Naive B cell (primary cell): ENCODE data around the gene HNMT. TPM values are rescaled to one million over a fixed set of nuclear protein-coding genes. Genes with fewer than 3 reads are reported as not detected.

Source experiments
- ATAC-seq, 2 donors: fragments of 150-1000 bp; cut with Tn5 transposase; 2 replicates each; pipeline ENCODE4 v1.10.0; 2021; ENCODE audit warnings: low read depth in 2 of 2, mild to moderate bottlenecking in 2 of 2, moderate library complexity in 2 of 2
- DNase-seq: peaks from one replicate; pipeline ENCODE4 v3.0.0; 2022
- H3K27ac Mint-ChIP-seq, 6 donors: one replicate each; pipeline ENCODE4 v1.8.0; 2020 to 2022; ENCODE audit warnings: mild to moderate bottlenecking in 6 of 6, mixed read lengths in 6 of 6, moderate library complexity in 5 of 6, inconsistent platforms in 2 of 6
- H3K27me3 Mint-ChIP-seq, 3 donors: one replicate each; pipeline ENCODE4 v1.8.0; 2021 to 2022; ENCODE audit warnings: mixed read lengths in 3 of 3, mild to moderate bottlenecking in 1 of 3
- H3K36me3 Mint-ChIP-seq, 2 donors: one replicate each; pipeline ENCODE4 v1.8.0; 2020 to 2022; ENCODE audit warnings: mixed read lengths in 2 of 2, inconsistent platforms in 1 of 2, mild to moderate bottlenecking in 1 of 2
- H3K4me1 Mint-ChIP-seq, 3 donors: one replicate each; pipeline ENCODE4 v1.8.0; 2020 to 2022; ENCODE audit warnings: mixed read lengths in 3 of 3, inconsistent platforms in 1 of 3, mild to moderate bottlenecking in 1 of 3, moderate library complexity in 1 of 3
- H3K4me3 Mint-ChIP-seq, 8 donors: one replicate each; pipeline ENCODE4 v1.8.0; 2020 to 2022; ENCODE audit warnings: mild to moderate bottlenecking in 8 of 8, mixed read lengths in 8 of 8, moderate library complexity in 8 of 8, inconsistent platforms in 2 of 8
- H3K9me3 Mint-ChIP-seq, 7 donors: one replicate each; pipeline ENCODE4 v1.8.0; 2020 to 2022; ENCODE audit warnings: mixed read lengths in 7 of 7, mild to moderate bottlenecking in 5 of 7, inconsistent platforms in 2 of 7, moderate library complexity in 1 of 7
- polyA plus RNA-seq, 6 donors: library from polyadenylated mRNA; unstranded; fragments of 300-500 nt; fragmentation: Illumina TruSeq; gene quantifications; one replicate each; pipeline ENCODE4 v1.2.3, GENCODE V29; 2021; ENCODE audit warnings: low read depth in 6 of 6

HNMT gene
- polyA plus RNA-seq, 6 donors from 2014 or later, result 0.17 to 0.97 TPM; not detected in 4

DNA sequence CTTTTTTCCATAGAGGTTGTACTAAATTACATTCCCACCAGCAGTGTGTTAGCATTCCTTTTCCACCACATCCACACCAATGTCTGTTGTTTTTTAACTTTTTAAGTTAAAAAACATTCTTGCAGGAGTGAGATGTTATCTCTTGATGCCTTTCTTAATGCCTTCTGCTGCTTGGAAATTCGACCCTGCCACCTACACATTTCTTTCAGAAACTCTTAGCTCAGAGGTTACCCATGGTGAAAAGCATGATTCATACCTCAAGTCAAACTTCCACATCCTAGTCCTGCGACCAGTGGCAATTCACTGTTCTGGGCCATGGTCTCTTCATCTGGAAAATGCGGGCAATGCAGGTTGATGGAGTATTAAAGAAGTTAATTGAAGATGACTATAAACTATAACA, 12.7 kb upstream of the HNMT start:
- Mint-ChIP-seq H3K27me3 (no peaks in the 10 kb centered on the region), H3K9me3 (no peaks in the 10 kb centered on the region), H3K27ac (no peak overlapping the region), H3K4me1 (no peaks in the 10 kb centered on the region), H3K36me3 (no peaks in the 10 kb centered on the region), H3K4me3 (no peak overlapping the region)
- ATAC-seq (no peak), DNase-seq (no peak)

DNA sequence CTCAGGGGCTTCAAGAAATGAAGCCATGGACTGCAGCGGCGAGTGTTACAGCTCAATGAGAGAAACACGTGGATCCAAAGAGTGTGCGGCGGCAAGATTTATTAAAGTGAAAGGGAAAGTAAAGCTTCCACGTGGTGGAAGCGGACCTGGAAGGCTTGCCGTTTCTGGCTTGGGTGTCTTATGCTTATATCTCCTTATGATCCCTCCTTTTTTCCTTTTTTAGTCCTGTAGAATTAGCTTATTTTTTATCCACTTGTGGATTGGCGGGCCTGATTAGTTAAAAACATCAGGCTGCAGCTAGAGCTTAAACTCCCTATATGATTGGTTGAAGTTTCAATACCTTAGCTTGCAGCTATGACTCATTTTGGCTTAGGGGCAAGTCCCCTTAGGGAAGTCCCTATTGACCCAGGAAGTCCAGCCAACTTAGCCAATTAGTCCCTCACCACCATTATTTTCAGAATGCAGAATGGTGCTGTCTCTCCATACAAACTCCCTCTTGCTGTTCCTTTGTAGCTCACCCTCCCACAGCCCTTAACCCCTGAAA, 11.6 kb upstream of the HNMT start:
- ATAC-seq (peak in 1 of 2 donors; percentile 59), DNase-seq (peak; percentile 5)
- Mint-ChIP-seq H3K4me3 (peak overlapping the region in 7 of 8 donors; percentile 21 to 87 (median 53)), H3K27ac (peak overlapping the region in 1 of 6 donors; percentile 72), H3K27me3 (peaks cover 0 to 5% (median 0%) of the 10 kb centered on the region in 3 donors), H3K4me1 (no peaks in the 10 kb centered on the region), H3K9me3 (no peaks in the 10 kb centered on the region), H3K36me3 (no peaks in the 10 kb centered on the region)

DNA sequence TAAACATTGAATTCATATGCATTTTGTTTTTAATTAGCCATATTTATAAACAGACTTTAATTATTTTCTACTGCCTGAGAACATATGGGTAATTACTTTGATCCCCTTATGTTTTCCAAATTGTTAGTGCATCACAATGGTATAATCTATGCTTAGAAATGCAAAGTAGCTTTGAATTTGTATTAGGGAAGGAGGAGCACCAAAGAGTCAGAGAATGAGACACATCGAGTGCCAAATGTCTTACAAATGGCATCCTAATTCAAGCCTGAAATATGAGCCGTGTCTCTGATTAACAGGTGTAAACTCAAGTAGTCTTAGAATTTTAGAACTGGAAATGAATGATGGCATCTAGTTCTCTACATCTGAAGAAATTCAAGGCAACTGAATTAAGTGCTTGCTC, 8.7 kb upstream of the HNMT start:
- no peak overlapping the region for H3K4me3 Mint-ChIP-seq
- H3K27me3 Mint-ChIP-seq, result peaks cover 6 to 7% (median 7%) of the 10 kb centered on the region in 3 donors
- no peak overlapping the region for H3K27ac Mint-ChIP-seq
- DNase-seq (no peak), ATAC-seq (no peak)
- peaks cover 0 to 2% (median 0%) of the 10 kb centered on the region in 7 donors for H3K9me3 Mint-ChIP-seq
- H3K4me1 Mint-ChIP-seq, result no peaks in the 10 kb centered on the region
- no peaks in the 10 kb centered on the region for H3K36me3 Mint-ChIP-seq

DNA sequence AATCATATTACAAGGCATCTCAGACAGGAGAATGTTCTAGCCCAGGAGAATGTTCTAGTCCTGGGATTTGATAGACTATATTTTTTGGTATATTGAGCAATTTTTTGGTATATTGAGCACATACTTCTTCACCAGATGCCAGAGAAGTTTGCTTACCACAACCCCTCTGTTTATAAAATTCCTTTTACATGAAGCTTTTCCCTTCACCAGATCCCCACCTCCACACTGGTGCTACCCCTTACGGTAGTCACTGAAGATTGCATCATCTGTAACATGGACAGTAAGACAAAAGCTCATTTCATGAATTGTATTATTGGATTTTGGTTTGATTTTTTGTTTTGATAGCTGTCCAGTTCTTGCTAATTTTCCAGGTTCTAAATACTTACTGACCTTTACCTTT, 7.2 kb upstream of the HNMT start:
- Mint-ChIP-seq H3K27me3 (peaks cover 6 to 7% (median 7%) of the 10 kb centered on the region in 3 donors), H3K9me3 (peaks cover 0 to 3% (median 0%) of the 10 kb centered on the region in 7 donors), H3K4me3 (no peak overlapping the region), H3K36me3 (no peaks in the 10 kb centered on the region), H3K27ac (no peak overlapping the region), H3K4me1 (no peaks in the 10 kb centered on the region)
- DNase-seq, result no peak
- no peak for ATAC-seq

DNA sequence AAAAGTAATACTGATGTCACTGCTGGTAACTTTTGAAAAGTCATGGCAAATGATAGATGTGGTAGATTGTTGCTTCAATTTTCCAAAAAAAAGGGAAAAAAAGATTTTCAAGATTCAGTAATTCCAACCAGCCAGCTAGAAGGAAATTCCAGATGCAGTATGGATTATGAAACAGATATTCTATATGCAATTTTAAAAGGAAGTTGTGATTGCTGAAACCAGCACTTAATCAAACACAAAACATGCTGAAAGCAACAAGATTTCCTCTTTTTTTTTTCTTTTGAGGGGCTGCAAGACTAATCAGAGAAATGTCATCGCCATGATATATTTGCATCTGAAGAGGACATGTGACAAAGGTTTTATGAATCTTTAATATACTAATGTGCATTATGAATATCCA, 5.1 kb upstream of the HNMT start:
- no peak overlapping the region for H3K27ac Mint-ChIP-seq
- no peaks in the 10 kb centered on the region for H3K36me3 Mint-ChIP-seq
- no peak for ATAC-seq
- H3K4me1 Mint-ChIP-seq, result no peaks in the 10 kb centered on the region
- peaks cover 0 to 3% (median 0%) of the 10 kb centered on the region in 7 donors for H3K9me3 Mint-ChIP-seq
- DNase-seq, result no peak
- H3K27me3 Mint-ChIP-seq, result peaks cover 6 to 7% (median 7%) of the 10 kb centered on the region in 3 donors
- H3K4me3 Mint-ChIP-seq, result no peak overlapping the region

DNA sequence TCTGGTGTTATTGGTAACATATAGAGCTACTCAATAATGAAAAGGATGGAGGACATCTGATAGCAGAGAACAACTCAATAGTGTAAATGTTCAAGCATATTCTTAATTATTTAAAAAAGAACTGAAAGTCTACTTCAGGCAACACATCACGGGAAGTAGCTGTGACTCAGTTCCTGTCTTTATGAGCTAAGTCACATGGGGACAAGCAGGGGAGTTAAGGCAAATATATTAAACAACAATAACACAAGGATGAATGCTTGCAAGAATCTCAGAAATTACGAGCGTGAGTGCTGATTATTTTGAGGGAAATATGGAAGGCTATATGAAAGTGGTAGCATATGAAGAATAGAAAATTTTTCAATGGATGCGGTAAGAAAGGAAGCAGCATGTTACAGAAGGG, 4.0 kb upstream of the HNMT start:
- Mint-ChIP-seq H3K4me1 (no peaks in the 10 kb centered on the region), H3K9me3 (peaks cover 0 to 3% (median 0%) of the 10 kb centered on the region in 7 donors), H3K36me3 (no peaks in the 10 kb centered on the region), H3K27ac (no peak overlapping the region), H3K4me3 (no peak overlapping the region), H3K27me3 (peaks cover 6 to 7% (median 7%) of the 10 kb centered on the region in 3 donors)
- no peak for DNase-seq
- no peak for ATAC-seq

DNA sequence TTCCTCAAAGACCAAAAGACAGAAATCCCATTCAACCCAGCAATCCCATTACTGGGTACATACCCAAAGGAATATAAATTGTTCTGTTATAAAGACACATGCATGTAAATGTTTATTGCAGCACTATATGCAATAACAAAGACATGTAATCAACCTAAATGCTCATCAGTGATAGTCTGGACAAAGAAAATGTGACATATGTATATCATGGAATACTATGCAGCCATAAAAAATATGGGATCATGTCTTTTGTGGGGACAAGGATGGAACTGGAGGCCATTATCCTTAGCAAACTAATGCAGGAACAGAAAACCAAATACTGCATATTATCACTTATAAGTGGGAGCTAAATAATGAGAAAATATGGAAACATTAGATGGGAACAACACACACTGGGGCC, 2.7 kb upstream of the HNMT start:
- peaks cover 6 to 7% (median 7%) of the 10 kb centered on the region in 3 donors for H3K27me3 Mint-ChIP-seq
- H3K9me3 Mint-ChIP-seq, result peaks cover 0 to 3% (median 0%) of the 10 kb centered on the region in 7 donors
- no peak overlapping the region for H3K4me3 Mint-ChIP-seq
- H3K36me3 Mint-ChIP-seq, result no peaks in the 10 kb centered on the region
- DNase-seq (no peak), ATAC-seq (no peak)
- peak overlapping the region in 1 of 6 donors; percentile 45 for H3K27ac Mint-ChIP-seq
- H3K4me1 Mint-ChIP-seq, result no peaks in the 10 kb centered on the region

DNA sequence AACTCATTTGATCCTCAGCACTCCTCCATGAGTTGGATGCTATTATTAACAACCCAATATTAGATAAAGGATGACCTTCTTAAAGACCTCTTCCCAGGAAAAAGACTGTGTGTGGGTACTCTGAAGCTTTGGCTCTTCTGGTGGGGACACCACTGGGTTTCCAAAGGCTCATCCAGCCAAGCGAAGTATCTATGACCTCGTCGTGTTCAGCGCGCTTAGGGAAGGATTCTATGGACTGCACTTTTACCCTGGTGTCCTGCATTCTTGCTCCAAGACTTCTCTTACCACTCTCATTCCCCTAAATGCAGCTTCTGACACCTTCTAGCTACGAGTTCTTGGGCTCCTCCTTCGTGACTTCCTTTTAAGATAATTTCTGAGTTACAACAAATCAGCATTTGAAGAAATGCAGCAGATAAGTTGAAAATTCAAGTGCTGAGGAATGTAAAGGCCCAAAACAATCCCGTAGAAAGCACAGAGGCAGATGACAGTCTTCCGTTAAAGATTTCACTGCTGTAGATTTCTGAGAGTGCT, 673 bp upstream of the HNMT start:
- Mint-ChIP-seq H3K9me3 (peaks cover 0 to 3% (median 0%) of the 10 kb centered on the region in 7 donors), H3K36me3 (no peaks in the 10 kb centered on the region), H3K4me3 (no peak overlapping the region), H3K27me3 (peaks cover 0 to under 1% (median under 1%) of the 10 kb centered on the region in 3 donors), H3K4me1 (no peaks in the 10 kb centered on the region), H3K27ac (no peak overlapping the region)
- ATAC-seq (no peak), DNase-seq (no peak)

DNA sequence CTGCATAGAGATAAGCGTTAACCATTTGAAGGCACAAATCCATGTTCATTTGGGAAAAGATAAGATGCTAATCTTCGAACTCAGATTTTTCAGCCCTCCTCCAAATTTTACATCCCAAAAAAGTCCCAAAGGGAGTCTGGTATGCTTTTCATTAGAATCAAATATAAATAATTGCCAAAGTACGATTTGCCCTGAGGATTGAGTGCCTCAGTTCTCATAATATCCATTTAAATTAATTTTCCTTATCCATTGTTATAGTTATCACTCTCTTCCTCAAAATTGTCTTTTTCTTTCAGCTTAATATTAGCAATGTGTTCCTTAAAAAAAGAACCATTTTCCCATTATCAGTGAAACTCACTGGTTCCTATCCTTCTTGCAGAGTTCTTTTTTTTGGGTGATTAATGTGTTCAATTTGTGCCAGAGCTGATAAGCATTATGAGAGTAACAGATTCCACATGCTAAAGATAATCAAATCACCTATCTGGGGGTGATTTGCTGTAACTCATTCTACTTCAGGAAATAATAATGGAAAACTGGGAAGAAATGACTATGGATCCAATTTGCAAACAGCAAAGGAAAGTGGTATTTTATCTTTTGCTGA, 686 bp downstream of the HNMT start:
- H3K27ac Mint-ChIP-seq, result no peak overlapping the region
- H3K9me3 Mint-ChIP-seq, result peaks cover 0 to 3% (median 0%) of the 10 kb centered on the region in 7 donors
- peaks cover 6 to 8% (median 8%) of the 10 kb centered on the region in 3 donors for H3K27me3 Mint-ChIP-seq
- no peaks in the 10 kb centered on the region for H3K36me3 Mint-ChIP-seq
- H3K4me1 Mint-ChIP-seq, result no peaks in the 10 kb centered on the region
- no peak for DNase-seq
- no peak for ATAC-seq
- H3K4me3 Mint-ChIP-seq, result no peak overlapping the region

DNA sequence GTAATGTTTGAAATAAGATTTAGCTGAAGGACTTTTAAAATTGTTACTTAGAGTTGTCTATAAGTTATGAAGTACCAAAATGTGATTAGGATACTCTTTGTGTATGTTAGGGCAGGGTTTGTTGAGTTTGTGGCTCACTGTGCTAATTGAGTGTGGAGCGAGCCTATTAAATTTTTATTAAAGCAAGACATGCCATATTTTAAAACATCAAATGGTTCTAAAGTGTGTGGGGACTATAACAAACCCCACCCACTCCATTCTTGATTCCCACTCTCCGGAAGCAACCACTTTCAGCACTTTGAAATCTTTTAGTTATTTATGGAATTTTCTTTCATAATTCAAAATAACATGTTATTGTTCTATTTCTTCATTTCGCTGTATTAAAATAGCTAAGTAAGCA, 1.8 kb downstream of the HNMT start:
- H3K4me1 Mint-ChIP-seq, result no peaks in the 10 kb centered on the region
- H3K4me3 Mint-ChIP-seq, result no peak overlapping the region
- H3K36me3 Mint-ChIP-seq, result no peaks in the 10 kb centered on the region
- H3K27me3 Mint-ChIP-seq, result peaks cover 6 to 8% (median 8%) of the 10 kb centered on the region in 3 donors
- peaks cover 0 to 3% (median 0%) of the 10 kb centered on the region in 7 donors for H3K9me3 Mint-ChIP-seq
- DNase-seq, result no peak
- no peak overlapping the region for H3K27ac Mint-ChIP-seq
- no peak for ATAC-seq

DNA sequence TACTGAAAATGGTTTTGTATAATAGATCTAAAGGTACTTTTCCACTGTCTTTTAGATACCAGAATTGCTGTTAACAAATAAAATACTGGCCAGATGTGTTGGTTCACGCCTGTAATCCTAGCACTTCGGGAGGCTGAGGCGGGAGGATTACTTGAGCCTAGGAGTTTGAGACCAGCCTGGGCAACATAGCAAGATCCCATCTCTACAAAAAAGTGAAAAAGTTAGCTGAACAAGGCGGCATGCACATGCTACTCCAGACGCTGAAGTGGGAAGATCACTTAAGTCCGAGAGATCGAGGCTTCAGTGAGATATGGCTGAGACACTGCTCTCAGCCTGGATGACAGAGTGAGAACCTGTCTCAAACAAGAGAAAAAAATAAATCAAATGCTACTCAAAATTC, 2.8 kb downstream of the HNMT start:
- Mint-ChIP-seq H3K27me3 (peaks cover 6 to 8% (median 8%) of the 10 kb centered on the region in 3 donors), H3K27ac (no peak overlapping the region), H3K9me3 (peaks cover 0 to 2% (median 0%) of the 10 kb centered on the region in 7 donors), H3K4me1 (no peaks in the 10 kb centered on the region), H3K36me3 (no peaks in the 10 kb centered on the region), H3K4me3 (no peak overlapping the region)
- DNase-seq (no peak), ATAC-seq (no peak)

DNA sequence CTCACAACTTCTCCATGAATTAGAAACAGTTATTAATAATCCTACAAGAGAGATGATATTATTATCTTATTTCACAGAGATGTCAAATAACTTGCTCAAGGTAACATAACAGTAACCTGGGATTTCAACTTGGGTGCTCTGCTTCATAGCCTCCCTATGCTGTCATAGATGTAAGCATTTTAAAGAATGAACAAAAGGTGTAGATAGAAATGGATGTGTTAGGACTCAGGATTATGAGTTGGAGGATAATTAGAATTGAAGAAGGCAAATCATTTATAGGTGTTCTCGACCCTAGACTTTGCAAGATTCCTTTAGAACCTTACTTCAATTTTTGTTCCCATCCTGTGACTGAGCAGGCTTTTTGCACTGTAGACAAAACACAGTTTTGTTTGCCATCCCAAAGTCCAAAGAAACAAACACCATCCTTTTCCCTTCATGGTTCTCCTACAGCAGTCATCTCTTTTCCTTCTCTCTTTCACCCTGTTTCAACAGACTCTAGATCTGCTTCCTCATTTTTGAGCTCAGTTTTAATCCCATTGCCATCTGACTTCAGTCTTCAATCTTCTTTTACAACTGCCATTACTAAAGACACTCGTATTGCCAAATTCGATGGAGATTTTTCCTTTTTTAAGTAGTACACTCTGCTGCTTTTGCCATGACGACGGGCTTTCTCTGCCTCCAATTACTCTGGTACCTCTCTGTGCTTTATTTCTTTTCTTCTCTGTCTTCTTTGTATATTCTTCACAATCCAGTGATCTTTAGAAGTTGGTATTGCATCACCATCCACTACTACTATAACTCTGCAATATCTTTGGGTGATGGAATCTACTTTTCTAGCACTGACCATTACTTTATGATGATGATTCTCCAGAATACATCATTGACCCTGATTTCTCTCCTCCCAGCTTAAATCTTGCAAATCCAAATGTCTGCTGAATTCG, 4.5 kb downstream of the HNMT start:
- DNase-seq (no peak), ATAC-seq (no peak)
- Mint-ChIP-seq H3K27me3 (peaks cover 6 to 8% (median 8%) of the 10 kb centered on the region in 3 donors), H3K27ac (no peak overlapping the region), H3K9me3 (peaks cover 0 to under 1% (median 0%) of the 10 kb centered on the region in 7 donors), H3K4me1 (no peaks in the 10 kb centered on the region), H3K36me3 (no peaks in the 10 kb centered on the region), H3K4me3 (no peak overlapping the region)

DNA sequence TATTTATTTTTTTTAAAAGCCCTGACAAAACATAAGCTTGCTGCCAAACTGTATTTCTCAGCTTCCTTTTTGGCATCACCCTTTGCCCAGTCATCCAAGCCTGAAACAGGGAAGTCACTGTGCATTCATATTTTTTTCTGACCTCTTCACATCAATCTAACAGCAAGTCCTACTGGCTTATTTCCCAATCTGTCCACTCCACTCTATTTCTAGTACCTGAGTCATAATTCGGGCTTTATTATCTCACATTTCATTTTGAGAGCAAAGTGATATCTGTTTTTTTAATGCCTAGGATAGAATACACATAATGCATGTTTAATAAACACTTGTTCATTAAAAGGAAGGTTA, 5.1 kb downstream of the HNMT start:
- H3K36me3 Mint-ChIP-seq, result no peaks in the 10 kb centered on the region
- H3K27ac Mint-ChIP-seq, result no peak overlapping the region
- ATAC-seq (no peak), DNase-seq (no peak)
- H3K4me3 Mint-ChIP-seq, result no peak overlapping the region
- H3K27me3 Mint-ChIP-seq, result peaks cover 6 to 8% (median 8%) of the 10 kb centered on the region in 3 donors
- H3K4me1 Mint-ChIP-seq, result no peaks in the 10 kb centered on the region
- H3K9me3 Mint-ChIP-seq, result no peaks in the 10 kb centered on the region
